ENCODE data around the gene CDC42BPB. TPM values are rescaled to one million over a fixed set of nuclear protein-coding genes. Genes with fewer than 3 reads are reported as not detected.

Gene CDC42BPB
- total RNA-seq, 1 donor from 2014 or later: 116 TPM

DNA sequence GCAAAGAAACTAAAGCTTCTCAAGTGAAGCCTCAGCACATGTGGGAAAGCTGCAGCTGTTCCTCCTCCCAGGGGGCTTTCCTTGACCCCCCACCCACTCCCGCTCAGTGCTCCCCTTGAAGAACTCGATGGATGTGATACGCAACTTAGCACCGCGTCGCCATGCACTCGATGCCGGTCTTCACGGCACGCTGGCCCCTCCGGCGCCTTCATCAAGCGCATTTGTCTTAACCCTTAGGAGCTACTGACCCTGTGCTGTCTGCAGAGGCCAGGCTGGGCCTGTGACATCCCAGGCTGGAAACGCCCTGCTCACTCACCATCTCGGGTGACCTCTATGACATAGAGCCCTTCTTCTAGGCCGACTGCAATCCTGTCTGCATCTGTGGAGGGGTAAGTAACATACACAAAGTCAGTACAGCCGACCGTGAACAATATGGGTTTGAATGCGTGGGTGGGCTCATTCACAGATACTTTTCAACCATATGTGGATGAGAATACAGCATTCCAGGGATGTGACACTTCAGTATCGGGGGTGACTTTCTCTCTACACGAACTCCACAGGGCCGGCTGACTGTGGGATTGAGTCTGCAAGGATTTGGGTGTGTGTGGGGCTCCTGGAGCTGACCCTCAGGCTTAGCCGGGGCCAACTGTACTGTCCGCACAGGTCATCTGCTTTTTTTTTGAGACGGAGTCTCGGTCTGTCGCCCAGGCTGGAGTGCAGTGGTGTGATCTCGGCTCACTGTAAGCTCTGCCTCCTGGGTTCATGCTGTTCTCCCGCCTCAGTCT is 111.8 kb downstream of the CDC42BPB start:
- H3K27ac Mint-ChIP-seq (ENCODE audit: unreplicated experiment): peak overlapping the region; percentile 66
- Histone ChIP-seq H3K4me3 (ENCODE audit: insufficient read depth, low read depth, low read length) (no peak overlapping the region), H3K4me1 (ENCODE audit: insufficient read depth, low read length) (peaks cover 21% of the 10 kb centered on the region), H3K27me3 (ENCODE audit: insufficient read depth, low read length) (no peaks in the 10 kb centered on the region), H3K36me3 (ENCODE audit: insufficient read depth, low read length) (peaks cover 52% of the 10 kb centered on the region), H4K20me1 (ENCODE audit: insufficient read depth, low read length) (peaks cover 43% of the 10 kb centered on the region), H3K79me2 (ENCODE audit: insufficient read depth, low read length) (no peaks in the 10 kb centered on the region), H3K27ac (ENCODE audit: low read depth, low read length) (no peak overlapping the region), H3K9me3 (ENCODE audit: insufficient read depth, low read depth, low read length) (no peaks in the 10 kb centered on the region), H2AFZ (ENCODE audit: low read depth, low read length) (no peak overlapping the region), H3K9ac (ENCODE audit: low read length) (no peak overlapping the region), H3K4me2 (ENCODE audit: low read length) (no peak overlapping the region)
- DNase-seq (ENCODE audit: low read depth) (peak; percentile 45), FAIRE-seq (no peak)
- H3K9me3 Mint-ChIP-seq (ENCODE audit: unreplicated experiment): no peaks in the 10 kb centered on the region
- no peaks in the 10 kb centered on the region for H3K27me3 Mint-ChIP-seq (ENCODE audit: low read depth, unreplicated experiment)
- peaks cover 32% of the 10 kb centered on the region for H3K36me3 Mint-ChIP-seq (ENCODE audit: low read depth, unreplicated experiment)
- TF ChIP-seq, protein P1, sequence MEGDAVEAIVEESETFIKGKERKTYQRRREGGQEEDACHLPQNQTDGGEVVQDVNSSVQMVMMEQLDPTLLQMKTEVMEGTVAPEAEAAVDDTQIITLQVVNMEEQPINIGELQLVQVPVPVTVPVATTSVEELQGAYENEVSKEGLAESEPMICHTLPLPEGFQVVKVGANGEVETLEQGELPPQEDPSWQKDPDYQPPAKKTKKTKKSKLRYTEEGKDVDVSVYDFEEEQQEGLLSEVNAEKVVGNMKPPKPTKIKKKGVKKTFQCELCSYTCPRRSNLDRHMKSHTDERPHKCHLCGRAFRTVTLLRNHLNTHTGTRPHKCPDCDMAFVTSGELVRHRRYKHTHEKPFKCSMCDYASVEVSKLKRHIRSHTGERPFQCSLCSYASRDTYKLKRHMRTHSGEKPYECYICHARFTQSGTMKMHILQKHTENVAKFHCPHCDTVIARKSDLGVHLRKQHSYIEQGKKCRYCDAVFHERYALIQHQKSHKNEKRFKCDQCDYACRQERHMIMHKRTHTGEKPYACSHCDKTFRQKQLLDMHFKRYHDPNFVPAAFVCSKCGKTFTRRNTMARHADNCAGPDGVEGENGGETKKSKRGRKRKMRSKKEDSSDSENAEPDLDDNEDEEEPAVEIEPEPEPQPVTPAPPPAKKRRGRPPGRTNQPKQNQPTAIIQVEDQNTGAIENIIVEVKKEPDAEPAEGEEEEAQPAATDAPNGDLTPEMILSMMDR (IDR thresholded peaks at IDR 0.05; ENCODE audit: insufficient read depth, low read depth, low read length): no peak
- H3K4me3 Mint-ChIP-seq (ENCODE audit: unreplicated experiment): no peak overlapping the region
- H3K4me1 Mint-ChIP-seq (ENCODE audit: low read depth, unreplicated experiment): peaks cover 18% of the 10 kb centered on the region

DNA sequence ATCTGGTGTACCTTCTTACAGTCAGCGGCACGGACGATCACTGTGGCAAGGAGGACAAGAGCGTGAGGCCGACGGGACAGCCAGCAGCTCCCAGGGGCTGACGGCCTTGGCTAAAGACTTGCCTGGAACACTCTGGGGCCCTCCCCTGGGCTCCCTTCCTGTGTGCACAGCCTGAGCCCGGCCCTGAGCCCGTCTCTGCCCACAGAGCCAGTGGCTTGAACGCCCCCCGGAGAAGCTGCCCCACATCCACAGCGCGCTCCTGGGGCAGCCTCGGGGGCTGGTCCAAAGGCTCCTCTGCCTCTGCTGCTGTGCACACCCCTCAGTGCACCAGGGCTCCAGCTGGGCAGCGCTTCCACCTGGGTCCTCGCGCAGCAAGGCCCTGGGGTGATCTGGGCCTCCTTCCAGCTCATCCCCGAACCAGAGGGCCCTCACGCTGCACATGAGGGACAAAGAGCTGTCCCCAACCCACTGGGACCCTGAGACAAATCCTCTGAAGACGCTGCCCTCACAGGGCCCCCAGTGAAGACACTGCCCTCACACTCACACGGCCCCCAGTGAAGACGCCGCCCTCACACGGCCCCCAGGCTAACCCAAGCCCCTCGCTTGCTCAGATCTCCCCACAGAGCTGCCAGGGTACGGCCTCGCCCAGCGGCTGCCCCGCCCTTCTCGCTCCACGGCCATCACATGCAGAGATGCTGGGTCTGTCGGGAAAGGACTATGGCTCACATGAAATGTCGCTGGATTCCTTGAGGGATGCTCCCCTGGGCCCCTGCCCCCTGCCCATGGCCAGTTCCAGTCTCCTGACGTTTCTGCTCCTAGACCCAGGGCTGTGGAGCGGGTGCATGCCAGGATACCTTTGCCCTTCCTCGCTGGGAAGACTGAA is 112.7 kb downstream of the CDC42BPB start:
- no peaks in the 10 kb centered on the region for H3K9me3 Mint-ChIP-seq (ENCODE audit: unreplicated experiment)
- no peak overlapping the region for H3K4me3 ChIP-seq (ENCODE audit: insufficient read depth, low read depth, low read length)
- no peak overlapping the region for H3K4me2 ChIP-seq (ENCODE audit: low read length)
- H3K9me3 ChIP-seq (ENCODE audit: insufficient read depth, low read depth, low read length): no peaks in the 10 kb centered on the region
- no peaks in the 10 kb centered on the region for H3K27me3 ChIP-seq (ENCODE audit: insufficient read depth, low read length)
- H4K20me1 ChIP-seq (ENCODE audit: insufficient read depth, low read length): peaks cover 34% of the 10 kb centered on the region
- TF ChIP-seq EZH2 (IDR thresholded peaks at IDR 0.05; ENCODE audit: insufficient read depth, low read length): no peak
- TF ChIP-seq, protein P1 (IDR thresholded peaks at IDR 0.05; ENCODE audit: insufficient read depth, low read depth, low read length): no peak
- no peaks in the 10 kb centered on the region for H3K27me3 Mint-ChIP-seq (ENCODE audit: low read depth, unreplicated experiment)
- H3K27ac Mint-ChIP-seq (ENCODE audit: unreplicated experiment): peak overlapping the region; percentile 66
- no peak overlapping the region for H3K9ac ChIP-seq (ENCODE audit: low read length)
- FAIRE-seq (no peak), DNase-seq (ENCODE audit: low read depth) (no peak)
- peaks cover 53% of the 10 kb centered on the region for H3K36me3 ChIP-seq (ENCODE audit: insufficient read depth, low read length)
- H3K27ac ChIP-seq (ENCODE audit: low read depth, low read length): no peak overlapping the region
- no peaks in the 10 kb centered on the region for H3K79me2 ChIP-seq (ENCODE audit: insufficient read depth, low read length)
- peaks cover 38% of the 10 kb centered on the region for H3K36me3 Mint-ChIP-seq (ENCODE audit: low read depth, unreplicated experiment)
- no peak overlapping the region for H3K4me3 Mint-ChIP-seq (ENCODE audit: unreplicated experiment)
- H3K4me1 ChIP-seq (ENCODE audit: insufficient read depth, low read length): peaks cover 19% of the 10 kb centered on the region
- H2AFZ ChIP-seq (ENCODE audit: low read depth, low read length): no peak overlapping the region
- peaks cover 18% of the 10 kb centered on the region for H3K4me1 Mint-ChIP-seq (ENCODE audit: low read depth, unreplicated experiment)
